Hepatic stellate cell (primary cell): Measurements from ENCODE around the gene ACADVL.

Source experiments
- DNase-seq: peaks from one replicate; pipeline ENCODE4 v3.0.0; 2011; ENCODE audit warnings: low spot score

ACADVL gene

GRCh38 chr17:7191571-7192270 is 28.0 kb upstream of the ACADVL start:
- DNase-seq, result peak; percentile 82

DNA sequence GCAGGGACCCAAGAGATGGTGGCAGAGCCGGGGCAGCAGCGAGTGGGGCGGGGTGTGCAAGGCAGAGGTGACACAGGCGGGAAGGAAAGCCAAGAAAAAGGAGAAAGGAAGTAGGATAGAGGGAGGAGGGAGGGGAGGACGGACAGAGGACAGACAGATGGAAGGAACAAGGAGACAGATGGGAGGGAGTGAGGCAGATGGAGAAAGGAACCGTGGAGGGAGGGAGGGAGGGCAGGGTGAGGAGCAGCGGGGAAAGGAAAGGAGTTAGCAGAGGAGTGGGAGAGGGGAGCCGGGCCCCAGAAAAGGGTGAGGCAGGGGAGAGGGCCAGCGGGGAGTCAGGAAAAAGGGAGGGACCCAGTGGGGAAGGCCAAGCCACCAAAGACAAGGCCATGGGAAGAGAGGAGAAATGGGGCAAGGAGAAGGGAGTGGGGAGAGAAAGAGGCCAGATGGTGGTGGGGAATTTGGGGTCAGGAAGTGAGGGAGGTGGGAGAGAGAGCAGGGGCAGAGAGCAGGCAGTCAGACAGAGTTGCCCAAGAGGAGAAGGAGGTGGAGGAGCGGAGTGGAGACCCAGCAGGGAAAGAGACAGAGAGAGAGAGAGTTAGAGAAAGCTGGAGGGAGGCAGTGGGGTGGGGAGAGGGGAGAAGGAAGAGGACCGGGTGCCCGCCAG is 27.3 kb upstream of the ACADVL start:
- DNase-seq, result no peak

DNA sequence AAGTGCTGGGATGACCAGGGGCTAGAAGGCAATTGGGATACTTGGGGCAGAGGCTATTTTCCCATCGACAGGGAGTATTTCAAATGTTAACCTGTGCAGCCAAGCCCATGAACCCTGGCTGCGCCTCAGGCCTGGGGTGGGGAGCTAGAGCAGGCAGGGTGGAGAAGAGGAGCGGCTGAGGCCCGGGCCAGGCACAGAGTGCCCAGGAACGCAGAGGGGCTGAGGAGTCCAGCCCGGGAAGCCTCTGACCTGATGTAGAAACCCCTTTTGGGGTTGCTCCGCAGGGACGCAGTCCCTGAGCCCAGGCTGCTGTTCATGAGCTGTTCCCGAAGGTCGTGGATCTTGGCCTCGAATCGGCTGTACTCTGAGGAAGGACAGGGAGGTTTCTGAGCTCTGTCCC is 23.8 kb upstream of the ACADVL start:
- DNase-seq, result no peak

DNA sequence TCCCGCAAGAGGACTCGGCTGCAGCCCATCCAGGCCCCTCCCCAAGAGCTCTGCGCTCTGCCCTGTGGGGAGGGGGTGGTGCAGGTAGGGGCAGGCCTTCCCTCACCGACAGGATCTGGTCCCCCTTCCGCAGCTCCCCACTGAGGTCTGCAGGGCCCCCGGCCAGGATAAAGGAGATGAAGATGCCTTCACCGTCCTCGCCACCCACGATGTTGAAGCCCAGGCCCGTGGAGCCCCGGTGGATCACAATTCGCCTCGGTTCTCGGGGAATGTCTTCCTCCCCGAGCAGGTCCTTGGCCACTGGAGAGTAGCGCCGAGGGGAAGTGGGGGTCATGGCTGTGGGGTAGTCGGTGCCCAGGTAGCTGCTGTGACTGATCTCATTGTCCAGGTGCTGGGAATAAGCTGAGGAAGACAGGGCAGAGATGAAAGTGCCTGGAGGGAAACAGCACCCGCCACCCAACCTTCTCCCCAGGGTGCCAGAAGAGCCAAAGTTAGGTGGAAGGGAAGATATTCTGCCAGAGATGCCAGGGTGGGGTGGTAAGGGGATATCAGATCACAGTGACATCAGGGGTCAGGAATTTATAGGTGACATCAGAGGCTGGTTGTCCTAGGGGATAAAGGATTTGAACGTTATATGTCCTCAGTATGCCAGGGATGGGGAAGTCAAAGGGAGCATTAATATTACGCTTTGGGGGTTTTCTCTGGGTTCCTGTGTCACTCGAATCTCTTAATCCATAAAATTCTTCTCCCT is 22.9 kb upstream of the ACADVL start:
- no peak for DNase-seq

DNA sequence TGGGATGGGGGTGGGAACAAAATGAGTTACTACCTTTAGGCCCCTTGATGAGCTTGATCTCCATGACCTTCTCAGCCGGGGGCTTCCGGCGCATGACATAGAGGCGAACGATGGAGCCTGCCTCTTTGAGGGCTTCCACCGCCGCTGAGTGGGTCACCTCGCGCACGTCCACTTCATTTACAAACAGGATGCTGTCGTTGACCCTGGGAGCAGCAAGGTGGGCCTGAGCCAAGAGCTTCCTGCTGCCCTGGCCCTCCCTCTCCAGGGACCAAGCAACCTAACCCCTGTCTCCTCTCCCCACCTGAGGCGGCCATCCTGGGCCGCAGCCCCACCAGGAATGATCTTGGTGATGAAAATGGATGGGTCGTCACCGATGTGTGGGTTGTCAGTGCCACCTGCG is 16.3 kb upstream of the ACADVL start:
- DNase-seq, result no peak

- DNase-seq, result no peak
These were observed 15.4 kb upstream of the ACADVL start for GRCh38 chr17:7204336-7204735.

GRCh38 chr17:7204828-7205461 is 14.8 kb upstream of the ACADVL start:
- peak; percentile 92 for DNase-seq

- no peak for DNase-seq
These were observed 14.2 kb upstream of the ACADVL start for GRCh38 chr17:7205561-7205960.

- peak; percentile 44 for DNase-seq
These were observed 12.4 kb upstream of the ACADVL start for GRCh38 chr17:7207120-7208001.

- DNase-seq, result no peak
These were observed 11.6 kb upstream of the ACADVL start for GRCh38 chr17:7208027-7208571.

DNA sequence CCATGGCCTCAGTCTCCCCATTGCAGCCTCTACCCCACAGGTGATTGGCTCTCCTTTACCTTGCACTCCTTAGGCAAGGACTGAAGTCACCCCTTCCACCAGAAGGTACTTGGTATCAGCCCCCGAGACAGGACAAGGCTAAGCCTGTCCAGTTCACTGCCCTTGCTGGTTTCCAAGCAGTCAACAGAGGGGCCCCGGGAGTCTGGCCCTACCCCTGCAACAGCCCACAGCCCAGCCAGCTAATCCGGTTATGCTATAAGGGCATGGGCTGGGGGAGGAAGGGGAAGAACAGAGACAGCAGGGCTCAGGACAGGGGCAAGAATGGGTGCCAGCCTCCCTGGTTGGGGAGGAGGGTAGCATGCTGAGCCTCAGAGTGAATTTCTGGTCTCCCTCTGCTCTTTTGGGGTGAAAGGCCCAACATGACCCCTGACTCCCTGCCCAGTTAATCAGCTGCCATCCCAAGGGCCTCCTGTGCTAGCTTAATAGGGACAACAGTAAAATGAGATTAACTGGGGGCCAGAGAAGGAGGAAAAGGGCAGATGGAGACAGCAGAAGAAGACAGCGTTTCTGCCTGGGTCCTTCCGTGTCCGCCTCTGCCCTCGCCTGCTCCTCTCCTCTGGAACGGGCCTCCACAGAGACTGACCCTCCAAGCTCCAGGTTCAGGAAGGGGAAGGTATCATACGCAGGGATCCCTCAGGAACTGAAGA is 10.8 kb upstream of the ACADVL start:
- DNase-seq, result no peak

DNA sequence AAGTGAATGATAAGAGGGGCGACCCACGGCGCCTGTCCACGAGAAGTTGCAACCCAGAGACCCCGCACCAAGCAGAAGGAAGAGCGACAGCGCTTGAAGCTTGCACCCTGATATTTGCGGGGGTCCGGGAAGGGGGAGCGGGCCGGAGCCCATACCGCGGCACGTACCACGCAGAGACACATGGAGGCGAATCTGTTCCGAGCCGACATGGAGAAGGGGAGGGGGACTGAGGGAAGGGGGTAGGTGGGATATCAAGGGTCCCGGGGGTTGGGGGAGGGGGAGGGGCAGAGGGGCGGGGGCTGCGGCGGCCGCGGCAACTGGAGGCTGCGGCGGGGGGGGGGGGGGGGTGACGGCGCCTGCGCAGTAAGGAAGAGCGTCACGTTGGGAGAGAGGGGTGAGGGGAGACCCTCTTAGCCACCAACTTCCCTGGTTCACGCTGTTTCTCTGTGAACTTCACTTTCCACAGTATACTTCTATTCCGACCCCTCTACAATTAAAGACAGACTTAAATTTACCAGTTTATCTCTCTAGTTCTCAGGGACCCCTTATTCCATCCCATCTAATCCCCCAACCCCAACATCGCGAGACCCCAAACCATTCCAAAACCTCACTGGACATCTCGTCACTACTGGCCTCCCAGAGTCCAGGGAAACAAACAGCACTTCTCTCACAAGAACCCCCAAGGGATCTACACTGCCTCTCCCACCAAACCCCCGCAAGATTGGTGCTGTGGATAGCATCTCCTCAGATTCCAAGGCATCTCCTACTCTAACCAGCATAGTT is 8.1 kb upstream of the ACADVL start:
- DNase-seq, result no peak

GRCh38 chr17:7213895-7214299 is 5.8 kb upstream of the ACADVL start:
- DNase-seq, result peak; percentile 74

DNA sequence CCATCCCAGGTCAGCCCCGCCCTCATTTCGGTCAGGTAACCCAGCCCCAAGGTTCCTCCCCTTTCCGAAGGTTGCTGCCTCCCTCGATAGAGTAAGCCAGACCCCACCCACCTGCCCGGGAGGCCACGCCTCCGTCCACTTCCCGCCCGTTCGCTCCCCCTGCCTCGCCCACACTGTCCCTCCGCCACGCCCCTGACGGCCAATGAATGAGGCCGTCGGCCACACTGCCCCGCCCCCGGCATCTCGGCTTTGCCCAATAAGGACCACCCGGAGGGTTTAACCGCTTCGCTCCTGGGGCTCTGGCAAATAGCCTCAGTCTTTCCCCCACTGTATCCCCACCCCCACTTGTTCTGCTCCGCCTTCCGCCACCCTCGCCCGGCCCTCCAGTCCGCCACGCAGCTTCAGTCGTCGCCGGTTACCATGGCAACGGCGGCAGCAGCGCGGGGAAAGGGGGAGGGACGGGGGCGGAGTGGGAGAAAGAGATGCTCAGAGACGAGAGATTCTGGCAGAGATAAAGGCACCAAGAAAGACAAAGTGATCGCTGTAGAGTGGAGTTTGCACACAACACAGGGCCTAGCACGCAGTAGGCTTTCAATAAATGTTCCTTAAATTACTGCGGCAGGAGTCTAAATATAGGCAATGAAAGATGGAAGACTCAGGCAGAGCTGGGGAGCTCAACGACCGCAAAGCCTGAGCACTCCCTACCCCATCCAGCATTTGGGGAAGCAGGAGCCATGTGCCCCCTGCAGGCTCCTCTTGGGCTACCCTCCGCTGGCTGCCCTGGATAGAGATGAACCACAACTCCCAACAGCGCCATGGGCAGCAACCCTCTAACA is 5.2 kb upstream of the ACADVL start:
- DNase-seq, result peak; percentile 98

GRCh38 chr17:7215136-7215638 is 4.6 kb upstream of the ACADVL start:
- DNase-seq, result no peak

- peak; percentile 58 for DNase-seq
These were observed 4.0 kb upstream of the ACADVL start for GRCh38 chr17:7215652-7216180.

GRCh38 chr17:7216242-7217112 is 3.3 kb upstream of the ACADVL start:
- DNase-seq, result no peak
